Coronary artery (tissue), 2 donors: ENCODE data around the gene GATB.
A peak's percentile ranks its signal among the peaks of the same experiment; 100 is the strongest.

Experiments used
- DNase-seq: peaks from one replicate; pipeline ENCODE4 v3.0.0-alpha.2; 2017; ENCODE audit warnings: low spot score
- H3K27ac ChIP-seq, 2 donors: fragments of 200-600 bp; sonication (generic); one replicate each; pipeline ENCODE4 v1.5.1; 2016 to 2019
- H3K4me3 ChIP-seq: fragments of 200-600 bp; sonication (generic); 2 replicates; pipeline ENCODE4 v1.5.1; 2016; ENCODE audit warnings: mild to moderate bottlenecking, moderate library complexity
- CTCF ChIP-seq: fragments of 200-600 bp; sonication (generic); IDR thresholded peaks from one replicate; pipeline ENCODE4 v1.5.1; 2019; ENCODE audit warnings: antibody characterized with exemption

Gene GATB

GRCh38 chr4:151715881-151716280 lies 44.9 kb downstream of the GATB start:
- TF ChIP-seq CTCF, result no peak
- no peak for DNase-seq
- H3K4me3 ChIP-seq, result no peak overlapping the region
- no peak overlapping the region for H3K27ac ChIP-seq

- DNase-seq, result no peak
- TF ChIP-seq CTCF, result no peak
- Histone ChIP-seq H3K27ac (no peak overlapping the region), H3K4me3 (no peak overlapping the region)
Observed at GRCh38 chr4:151712777-151713176, 48.0 kb downstream of the GATB start.

GRCh38 chr4:151711646-151712045 lies 49.2 kb downstream of the GATB start:
- DNase-seq, result no peak
- no peak for TF ChIP-seq CTCF
- no peak overlapping the region for H3K4me3 ChIP-seq
- no peak overlapping the region for H3K27ac ChIP-seq

GRCh38 chr4:151709587-151709986 lies 51.2 kb downstream of the GATB start:
- DNase-seq, result peak; percentile 38
- Histone ChIP-seq H3K27ac (no peak overlapping the region), H3K4me3 (no peak overlapping the region)
- no peak for TF ChIP-seq CTCF

GRCh38 chr4:151709071-151709470 lies 51.7 kb downstream of the GATB start:
- Histone ChIP-seq H3K27ac (no peak overlapping the region), H3K4me3 (no peak overlapping the region)
- DNase-seq, result peak; percentile 26
- TF ChIP-seq CTCF, result no peak

- Histone ChIP-seq H3K4me3 (no peak overlapping the region), H3K27ac (no peak overlapping the region)
- no peak for DNase-seq
- no peak for TF ChIP-seq CTCF
Observed at GRCh38 chr4:151708100-151708499, 52.7 kb downstream of the GATB start.

- Histone ChIP-seq H3K4me3 (no peak overlapping the region), H3K27ac (no peak overlapping the region)
- TF ChIP-seq CTCF, result no peak
- DNase-seq, result no peak
Observed at GRCh38 chr4:151703401-151703800, 57.4 kb downstream of the GATB start.
